Suprapubic skin (tissue), 4 donors: Measurements from ENCODE around the gene LRRC7.

Experiments
- EP300 ChIP-seq: sonication (generic); formaldehyde crosslinking; IDR thresholded peaks from one replicate; pipeline ENCODE4 v1.6.1; 2017; ENCODE audit warnings: antibody characterized with exemption
- POLR2A ChIP-seq, 2 donors: fragments of 450-650 bp; IDR thresholded peaks; one replicate each; pipeline ENCODE4 v1.6.1; 2017; ENCODE audit warnings: antibody characterized with exemption in 2 of 2, mild to moderate bottlenecking in 2 of 2, moderate library complexity in 2 of 2
- POLR2AphosphoS5 ChIP-seq, 3 donors: sonication (generic); formaldehyde crosslinking; IDR thresholded peaks; one replicate each; pipeline ENCODE4 v1.6.1; 2017; ENCODE audit warnings: antibody characterized with exemption in 3 of 3

DNA sequence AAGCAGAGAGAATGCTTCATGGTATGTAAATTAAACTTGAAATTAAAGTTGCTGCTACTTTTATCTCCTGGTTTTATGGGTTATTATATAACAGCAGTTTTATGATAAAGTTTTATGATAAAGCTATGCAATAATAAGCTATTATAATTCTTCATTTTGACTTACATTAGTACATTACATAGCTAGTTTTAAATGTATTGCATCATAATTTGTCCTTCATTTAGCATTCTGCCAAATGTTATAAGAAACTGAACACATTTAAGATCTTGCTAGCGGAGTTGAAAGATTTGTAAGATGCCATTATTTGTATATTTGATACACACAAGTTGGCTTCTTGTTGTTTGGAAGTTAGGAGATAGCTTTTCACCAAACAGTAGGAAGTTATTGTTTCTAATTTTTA, 536.0 kb downstream of the LRRC7 start:
- TF ChIP-seq POLR2AphosphoS5 (IDR thresholded peaks at IDR 0.05), result no peak
- TF ChIP-seq EP300, result no peak
- TF ChIP-seq POLR2A (IDR thresholded peaks at IDR 0.05), result no peak
